ENCODE measurements around the gene SDR39U1. TPM values are rescaled to one million over a fixed set of nuclear protein-coding genes. Genes with fewer than 3 reads are reported as not detected.
"Not testable (repeated sequence)": the region's sequence is repeated elsewhere in the genome, so short reads cannot be mapped to it uniquely, and the experiment has no call there.

The SDR39U1 gene
- total RNA-seq, result 10 to 100 TPM; 40.4 to 41.3 TPM
- 72.3 TPM for polyA plus RNA-seq (2013, experiment 1 of 2)
- 58.7 TPM for polyA plus RNA-seq (2013, experiment 2 of 2)
- long read RNA-seq, experiment 1, transcript SDR39U1-203 (5 exons, 1,507 nt), result major isoform, 14 of 21 reads
- long read RNA-seq, experiment 1, partial matches to known transcripts, result 2 of 21 reads
- long read RNA-seq, experiment 1, other reads (novel, unspliced or antisense), result 3 of 21 reads
- long read RNA-seq, experiment 2, transcript SDR39U1-209 (4 exons, 1,203 nt), result minor isoform, 7 of 50 reads
- long read RNA-seq, experiment 2, transcript SDR39U1-201 (6 exons, 1,233 nt), result major isoform, 27 of 50 reads
- long read RNA-seq, experiment 2, partial matches to known transcripts, result 2 of 50 reads
- long read RNA-seq, experiment 2, other reads (novel, unspliced or antisense), result 9 of 50 reads
- long read RNA-seq, experiment 3, transcript SDR39U1-203 (5 exons, 1,507 nt), result minor isoform, 17 of 102 reads
- long read RNA-seq, experiment 3, transcript SDR39U1-209 (4 exons, 1,203 nt), result minor isoform, 17 of 102 reads
- long read RNA-seq, experiment 3, transcript SDR39U1-218 (3 exons, 1,960 nt), result minor isoform, 5 of 102 reads
- long read RNA-seq, experiment 3, transcript SDR39U1-201 (6 exons, 1,233 nt), result major isoform, 29 of 102 reads
- long read RNA-seq, experiment 3, partial matches to known transcripts, result 6 of 102 reads
- long read RNA-seq, experiment 3, other reads (novel, unspliced or antisense), result 19 of 102 reads
- long read RNA-seq, experiment 4, transcript SDR39U1-209 (4 exons, 1,203 nt), result minor isoform, 15 of 271 reads
- long read RNA-seq, experiment 4, transcript SDR39U1-212 (5 exons, 976 nt), result minor isoform, 5 of 271 reads
- long read RNA-seq, experiment 4, transcript SDR39U1-201 (6 exons, 1,233 nt), result major isoform, 133 of 271 reads
- long read RNA-seq, experiment 4, transcript SDR39U1-203 (5 exons, 1,507 nt), result minor isoform, 14 of 271 reads
- long read RNA-seq, experiment 4, partial matches to known transcripts, result 38 of 271 reads
- long read RNA-seq, experiment 4, other reads (novel, unspliced or antisense), result 60 of 271 reads

DNA sequence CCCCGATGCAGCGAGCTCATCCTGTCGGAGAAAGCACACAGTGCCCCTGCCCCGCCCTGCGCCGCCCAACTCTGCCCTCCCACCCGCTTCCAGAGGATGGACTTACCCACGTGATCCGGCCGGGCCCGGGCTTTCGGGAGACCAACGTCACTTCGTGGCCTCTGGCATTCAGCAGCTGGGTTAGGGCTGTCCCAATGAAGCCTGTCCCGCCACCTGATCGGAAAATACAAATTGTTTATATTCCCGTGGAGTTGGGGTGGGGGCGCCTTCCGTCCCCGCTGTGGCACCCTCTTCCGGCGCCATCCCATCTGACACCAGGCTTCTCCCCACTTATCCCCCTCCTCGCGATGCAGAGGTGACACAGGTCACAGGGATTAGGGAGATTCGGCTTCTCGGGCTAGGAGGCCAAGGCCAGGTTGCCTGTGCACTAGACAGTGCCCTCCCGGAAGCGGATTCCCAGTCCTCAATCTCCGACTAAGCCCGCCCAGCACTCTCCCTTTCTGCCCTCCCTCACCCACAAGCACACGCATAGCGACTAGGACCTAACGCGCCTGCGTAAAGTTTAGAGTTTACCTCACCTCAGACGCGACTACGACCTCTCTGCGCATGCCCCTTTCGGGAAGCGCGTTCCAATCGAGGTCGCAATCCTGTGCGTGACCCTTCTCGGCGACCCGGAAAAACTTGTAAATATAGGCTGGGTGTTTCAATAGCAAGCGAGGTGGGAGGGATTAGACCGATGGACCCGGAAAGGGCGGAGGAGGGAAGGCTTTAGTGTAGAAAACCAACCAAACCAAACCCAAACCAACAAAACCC is at the start of gene SDR39U1:
Gene SDR39U1 (minus strand): TSS at position 537 of the 813 bp plus-strand sequence. CDS start 7 bp downstream, at position 530.
- DNase-seq, result peak; percentile 99
- Histone ChIP-seq H3K27ac (ENCODE audit: low read depth, low read length) (peak within 1 kb of the TSS; percentile 91), H3K4me1 (ENCODE audit: control insufficient read depth, insufficient read depth, low read length) (peaks cover 23% of the 10 kb centered on the region), H3K4me3 (ENCODE audit: low read length) (peak within 1 kb of the TSS; percentile 97), H3K27me3 (ENCODE audit: control insufficient read depth, insufficient read depth, low read length, poor library complexity, severe bottlenecking) (no peaks in the 10 kb centered on the region), H3K36me3 (ENCODE audit: control insufficient read depth, insufficient read depth, low read length) (peaks cover 21% of the 10 kb centered on the region), H3K9me3 (ENCODE audit: control insufficient read depth, low read length) (no peaks in the 10 kb centered on the region), H3K9ac (ENCODE audit: extremely low read depth, low read length, poor library complexity, severe bottlenecking) (peak within 1 kb of the TSS; percentile 89)
- H3K9me3 Mint-ChIP-seq, result peaks cover 2% of the 10 kb centered on the region
- peak within 1 kb of the TSS; percentile 94 for H3K4me3 Mint-ChIP-seq
- H3K36me3 Mint-ChIP-seq (ENCODE audit: low read depth), result peaks cover 37% of the 10 kb centered on the region
- peak within 1 kb of the TSS; percentile 100 for H3K27ac Mint-ChIP-seq
- TF ChIP-seq, protein P1, sequence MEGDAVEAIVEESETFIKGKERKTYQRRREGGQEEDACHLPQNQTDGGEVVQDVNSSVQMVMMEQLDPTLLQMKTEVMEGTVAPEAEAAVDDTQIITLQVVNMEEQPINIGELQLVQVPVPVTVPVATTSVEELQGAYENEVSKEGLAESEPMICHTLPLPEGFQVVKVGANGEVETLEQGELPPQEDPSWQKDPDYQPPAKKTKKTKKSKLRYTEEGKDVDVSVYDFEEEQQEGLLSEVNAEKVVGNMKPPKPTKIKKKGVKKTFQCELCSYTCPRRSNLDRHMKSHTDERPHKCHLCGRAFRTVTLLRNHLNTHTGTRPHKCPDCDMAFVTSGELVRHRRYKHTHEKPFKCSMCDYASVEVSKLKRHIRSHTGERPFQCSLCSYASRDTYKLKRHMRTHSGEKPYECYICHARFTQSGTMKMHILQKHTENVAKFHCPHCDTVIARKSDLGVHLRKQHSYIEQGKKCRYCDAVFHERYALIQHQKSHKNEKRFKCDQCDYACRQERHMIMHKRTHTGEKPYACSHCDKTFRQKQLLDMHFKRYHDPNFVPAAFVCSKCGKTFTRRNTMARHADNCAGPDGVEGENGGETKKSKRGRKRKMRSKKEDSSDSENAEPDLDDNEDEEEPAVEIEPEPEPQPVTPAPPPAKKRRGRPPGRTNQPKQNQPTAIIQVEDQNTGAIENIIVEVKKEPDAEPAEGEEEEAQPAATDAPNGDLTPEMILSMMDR (conservative IDR thresholded peaks at IDR 0.05), result no peak
- WGBS, 2 experiments (ENCODE audit: insufficient coverage in 1 of 2, insufficient read length in 1 of 2), result 0% methylated on average over 15 to 52 of the region's 52 CpGs
- peaks cover 28% of the 10 kb centered on the region for H3K4me1 Mint-ChIP-seq
- H3K27me3 Mint-ChIP-seq (ENCODE audit: insufficient read depth), result no peaks in the 10 kb centered on the region

- not testable (repeated sequence) for H3K36me3 ChIP-seq (ENCODE audit: control insufficient read depth, insufficient read depth, low read length); H3K27me3 ChIP-seq (ENCODE audit: control insufficient read depth, insufficient read depth, low read length, poor library complexity, severe bottlenecking); H3K4me1 ChIP-seq (ENCODE audit: control insufficient read depth, insufficient read depth, low read length); DNase-seq; H3K27ac ChIP-seq (ENCODE audit: low read depth, low read length); H3K27ac Mint-ChIP-seq; H3K9ac ChIP-seq (ENCODE audit: extremely low read depth, low read length, poor library complexity, severe bottlenecking); H3K36me3 Mint-ChIP-seq (ENCODE audit: low read depth); H3K4me3 Mint-ChIP-seq; H3K4me3 ChIP-seq (ENCODE audit: low read length); H3K9me3 ChIP-seq (ENCODE audit: control insufficient read depth, low read length); H3K4me1 Mint-ChIP-seq
- peaks cover 32% of the 10 kb centered on the region for H3K9me3 Mint-ChIP-seq
- WGBS, 2 experiments (ENCODE audit: insufficient coverage in 1 of 2, insufficient read length in 1 of 2), result 71 to 76% methylated on average over 9 to 19 of the region's 19 CpGs
- H3K27me3 Mint-ChIP-seq (ENCODE audit: insufficient read depth), result peaks cover 12% of the 10 kb centered on the region
These were observed 49.2 kb upstream of the SDR39U1 start for GRCh38 chr14:24491586-24492408.

GRCh38 chr14:24483604-24484252 is 41.2 kb upstream of the SDR39U1 start:
- H3K9me3 Mint-ChIP-seq, result peaks cover 6% of the 10 kb centered on the region
- TF ChIP-seq, protein P1 (conservative IDR thresholded peaks at IDR 0.05), result no peak
- no peaks in the 10 kb centered on the region for H3K27me3 ChIP-seq (ENCODE audit: control insufficient read depth, insufficient read depth, low read length, poor library complexity, severe bottlenecking)
- no peaks in the 10 kb centered on the region for H3K27me3 Mint-ChIP-seq (ENCODE audit: insufficient read depth)
- H3K9me3 ChIP-seq (ENCODE audit: control insufficient read depth, low read length), result no peaks in the 10 kb centered on the region
- no peak overlapping the region for H3K4me3 Mint-ChIP-seq
- no peaks in the 10 kb centered on the region for H3K36me3 ChIP-seq (ENCODE audit: control insufficient read depth, insufficient read depth, low read length)
- 57 to 59% methylated on average over 3 of the region's 4 CpGs for WGBS, 2 experiments (ENCODE audit: insufficient coverage in 1 of 2, insufficient read length in 1 of 2)
- H3K9ac ChIP-seq (ENCODE audit: extremely low read depth, low read length, poor library complexity, severe bottlenecking), result no peak overlapping the region
- H3K36me3 Mint-ChIP-seq (ENCODE audit: low read depth), result no peaks in the 10 kb centered on the region
- DNase-seq, result no peak
- H3K4me1 Mint-ChIP-seq, result peaks cover 10% of the 10 kb centered on the region
- no peak overlapping the region for H3K27ac ChIP-seq (ENCODE audit: low read depth, low read length)
- no peak overlapping the region for H3K4me3 ChIP-seq (ENCODE audit: low read length)
- H3K4me1 ChIP-seq (ENCODE audit: control insufficient read depth, insufficient read depth, low read length), result no peaks in the 10 kb centered on the region
- H3K27ac Mint-ChIP-seq, result no peak overlapping the region

DNA sequence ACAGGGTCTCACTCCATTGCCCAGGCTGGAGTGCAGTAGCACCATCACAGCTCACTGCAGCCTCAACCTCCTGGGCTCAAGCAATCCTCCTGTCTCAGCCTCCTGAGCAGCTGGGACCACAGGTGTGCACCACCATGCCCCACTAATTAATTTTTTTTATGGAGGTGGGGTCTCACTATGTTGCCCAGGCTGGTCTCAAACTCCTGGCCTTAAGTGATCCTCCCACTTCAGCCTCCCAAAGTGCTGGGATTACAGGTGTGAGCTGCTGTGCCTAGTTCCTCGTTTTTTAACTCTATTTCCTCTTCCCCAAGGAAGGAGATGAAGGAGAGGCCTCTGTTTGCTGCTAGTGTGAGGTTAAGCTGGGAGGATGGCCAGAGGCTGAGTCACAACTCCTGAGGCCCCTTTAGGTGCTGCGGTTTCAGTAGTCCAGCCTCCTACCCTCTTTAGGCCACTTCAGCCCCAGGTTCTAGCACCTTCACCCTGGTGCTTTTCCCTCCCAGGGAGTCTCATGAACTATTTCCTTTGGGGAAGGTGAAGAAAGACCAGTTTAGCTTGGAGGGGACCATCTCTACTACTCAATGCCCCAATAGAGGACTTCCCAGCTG is 40.2 kb upstream of the SDR39U1 start:
- not testable (repeated sequence) for H3K4me3 ChIP-seq (ENCODE audit: low read length); H3K4me1 Mint-ChIP-seq; H3K9ac ChIP-seq (ENCODE audit: extremely low read depth, low read length, poor library complexity, severe bottlenecking); H3K27me3 ChIP-seq (ENCODE audit: control insufficient read depth, insufficient read depth, low read length, poor library complexity, severe bottlenecking); H3K27me3 Mint-ChIP-seq (ENCODE audit: insufficient read depth); H3K36me3 ChIP-seq (ENCODE audit: control insufficient read depth, insufficient read depth, low read length); H3K27ac Mint-ChIP-seq; H3K4me1 ChIP-seq (ENCODE audit: control insufficient read depth, insufficient read depth, low read length); H3K9me3 ChIP-seq (ENCODE audit: control insufficient read depth, low read length); DNase-seq; H3K36me3 Mint-ChIP-seq (ENCODE audit: low read depth); H3K4me3 Mint-ChIP-seq; H3K27ac ChIP-seq (ENCODE audit: low read depth, low read length)
- H3K9me3 Mint-ChIP-seq, result peaks cover 12% of the 10 kb centered on the region
- WGBS, 2 experiments (ENCODE audit: insufficient coverage in 1 of 2, insufficient read length in 1 of 2), result 94% methylated on average over 2 of the region's 2 CpGs; no CpG with 5 or more reads in 1 of the 2 experiments
